Brain microvascular endothelial cell (primary cell): ENCODE data around the gene LAMA1.

Experiments used
- DNase-seq: peaks from one replicate; pipeline ENCODE4 v3.0.0-alpha.2; 2020
- H3K27ac ChIP-seq: fragments of 250-450 bp; sonication (Bioruptor Pico); 2 replicates; pipeline ENCODE4 v1.5.1; 2020; ENCODE audit warnings: mild to moderate bottlenecking, moderate library complexity
- H3K27me3 ChIP-seq: fragments of 250-450 bp; sonication (Bioruptor Pico); replicated peaks from 2 replicates; pipeline ENCODE4 v1.5.1; 2020; ENCODE audit warnings: mild to moderate bottlenecking
- H3K36me3 ChIP-seq: fragments of 250-450 bp; sonication (Bioruptor Pico); replicated peaks from 2 replicates; pipeline ENCODE4 v1.5.1; 2020; ENCODE audit warnings: mild to moderate bottlenecking
- H3K4me3 ChIP-seq: 2 replicates; pipeline ENCODE4 v1.5.1; 2011; ENCODE audit warnings: low read depth, mild to moderate bottlenecking, control low read depth, low read length, moderate library complexity
- CTCF ChIP-seq: IDR thresholded peaks from 2 replicates; pipeline ENCODE4 v1.5.1; 2011; ENCODE audit warnings: low read depth, mild to moderate bottlenecking, moderate library complexity, low read length, control low read depth, inconsistent platforms; ENCODE audit errors: missing control alignments
- in situ Hi-C: cut with HindIII; loops from 2 replicates; pipeline ENCODE4 v1.10.0; 2017; ENCODE audit warnings: low sequenced_read_pairs, low pct_ligation_motif_present

Gene LAMA1

GRCh38 chr18:7070466-7070865, 47.1 kb downstream of the LAMA1 start:
- H3K27ac ChIP-seq = no peak overlapping the region
- in situ Hi-C loops = no loop called here

GRCh38 chr18:7068871-7069590, 48.6 kb downstream of the LAMA1 start:
- TF ChIP-seq CTCF = no peak

More at GRCh38 chr18:7070466-7070865, 47.1 kb downstream of the LAMA1 start:
- DNase-seq = no peak
- no peak overlapping the region for H3K4me3 ChIP-seq
- no peaks in the 10 kb centered on the region for H3K27me3 ChIP-seq
- no peaks in the 10 kb centered on the region for H3K36me3 ChIP-seq
- no peak for TF ChIP-seq CTCF

GRCh38 chr18:7066965-7067555, 50.5 kb downstream of the LAMA1 start:
- H3K27ac ChIP-seq = no peak overlapping the region
- TF ChIP-seq CTCF = no peak
- no peak for DNase-seq
- no peak overlapping the region for H3K4me3 ChIP-seq
- in situ Hi-C loops = no loop called here
- no peaks in the 10 kb centered on the region for H3K27me3 ChIP-seq
- no peaks in the 10 kb centered on the region for H3K36me3 ChIP-seq

More at GRCh38 chr18:7068871-7069590, 48.6 kb downstream of the LAMA1 start:
- in situ Hi-C loops = no loop called here
- H3K27me3 ChIP-seq = no peaks in the 10 kb centered on the region
- peak overlapping the region; percentile 47 for H3K27ac ChIP-seq
- no peak overlapping the region for H3K4me3 ChIP-seq
- H3K36me3 ChIP-seq = no peaks in the 10 kb centered on the region
- DNase-seq = no peak

GRCh38 chr18:7065736-7066135, 51.9 kb downstream of the LAMA1 start:
- Histone ChIP-seq H3K27me3 (no peaks in the 10 kb centered on the region), H3K36me3 (no peaks in the 10 kb centered on the region), H3K27ac (no peak overlapping the region), H3K4me3 (no peak overlapping the region)
- no peak for DNase-seq
- in situ Hi-C loops = no loop called here
- TF ChIP-seq CTCF = no peak

- no peak for DNase-seq
- no peak overlapping the region for H3K4me3 ChIP-seq
- in situ Hi-C loops = no loop called here
- no peaks in the 10 kb centered on the region for H3K27me3 ChIP-seq
- no peak overlapping the region for H3K27ac ChIP-seq
- no peaks in the 10 kb centered on the region for H3K36me3 ChIP-seq
- TF ChIP-seq CTCF = no peak
Observed at GRCh38 chr18:7064346-7064745, 53.3 kb downstream of the LAMA1 start.
